NB4 (cell line): ENCODE results near the gene KIF6.

Experiments used
- DNase-seq: peaks from one replicate; pipeline ENCODE4 v3.0.0; 2010; ENCODE audit warnings: low read depth
- H3K4me3 ChIP-seq: one replicate; pipeline ENCODE4 v1.5.1; 2011; ENCODE audit warnings: mild to moderate bottlenecking, low read depth, low read length, moderate library complexity
- CTCF ChIP-seq: IDR thresholded peaks from one replicate; pipeline ENCODE4 v1.5.1; 2012; ENCODE audit warnings: low read depth, low read length
- MAX ChIP-seq: IDR thresholded peaks from 2 replicates; pipeline ENCODE4 v1.6.1; 2011; ENCODE audit warnings: low read depth, low read length
- MYC ChIP-seq: IDR thresholded peaks from 2 replicates; pipeline ENCODE4 v1.6.1; 2011; ENCODE audit warnings: low read depth, low read length
- POLR2A ChIP-seq: IDR thresholded peaks from 2 replicates; pipeline ENCODE4 v1.6.1; 2011; ENCODE audit warnings: mild to moderate bottlenecking; ENCODE audit not compliant: insufficient read length; ENCODE audit errors: extremely low read depth

KIF6 gene

GRCh38 chr6:39420300-39421265 lies 304.6 kb downstream of the KIF6 start:
- no peak overlapping the region for H3K4me3 ChIP-seq
- DNase-seq: no peak
- TF ChIP-seq MAX: no peak
- no peak for TF ChIP-seq CTCF
- TF ChIP-seq POLR2A: no peak
- TF ChIP-seq MYC: no peak

GRCh38 chr6:39419607-39420006 lies 305.6 kb downstream of the KIF6 start:
- DNase-seq: no peak
- no peak overlapping the region for H3K4me3 ChIP-seq
- no peak for TF ChIP-seq MYC
- TF ChIP-seq MAX: no peak
- TF ChIP-seq CTCF: no peak
- TF ChIP-seq POLR2A: no peak

- H3K4me3 ChIP-seq: no peak overlapping the region
- no peak for DNase-seq
- no peak for TF ChIP-seq MAX
- no peak for TF ChIP-seq MYC
- TF ChIP-seq POLR2A: no peak
- no peak for TF ChIP-seq CTCF
Observed at GRCh38 chr6:39417440-39417839, 307.8 kb downstream of the KIF6 start.

- H3K4me3 ChIP-seq: no peak overlapping the region
- TF ChIP-seq POLR2A (no peak), MYC (no peak), MAX (no peak), CTCF (no peak)
- no peak for DNase-seq
Observed at GRCh38 chr6:39416728-39417127, 308.5 kb downstream of the KIF6 start.

GRCh38 chr6:39416026-39416425 lies 309.2 kb downstream of the KIF6 start:
- H3K4me3 ChIP-seq: no peak overlapping the region
- no peak for TF ChIP-seq MYC
- no peak for TF ChIP-seq POLR2A
- no peak for TF ChIP-seq CTCF
- no peak for TF ChIP-seq MAX
- DNase-seq: no peak
